OCI-LY1 (cell line): ENCODE data around the gene ARHGAP25.

Experiments used
- EZH2 ChIP-seq: fragments of 200-600 bp; sonication (generic), shearing (Covaris generic); IDR thresholded peaks from 2 replicates; pipeline ENCODE4 v1.8.0; 2017; ENCODE audit warnings: borderline replicate concordance, mixed run types, mild to moderate bottlenecking, antibody characterized with exemption, low read length, moderate library complexity, mixed read lengths
- TF ChIP-seq, protein P1 (sequence below): fragments of 200-600 bp; sonication (generic), shearing (Covaris generic); IDR thresholded peaks from 2 replicates; pipeline ENCODE4 v1.5.1; 2017; ENCODE audit warnings: mild to moderate bottlenecking, antibody characterized with exemption, low read length, moderate library complexity, mixed read lengths

DNA sequence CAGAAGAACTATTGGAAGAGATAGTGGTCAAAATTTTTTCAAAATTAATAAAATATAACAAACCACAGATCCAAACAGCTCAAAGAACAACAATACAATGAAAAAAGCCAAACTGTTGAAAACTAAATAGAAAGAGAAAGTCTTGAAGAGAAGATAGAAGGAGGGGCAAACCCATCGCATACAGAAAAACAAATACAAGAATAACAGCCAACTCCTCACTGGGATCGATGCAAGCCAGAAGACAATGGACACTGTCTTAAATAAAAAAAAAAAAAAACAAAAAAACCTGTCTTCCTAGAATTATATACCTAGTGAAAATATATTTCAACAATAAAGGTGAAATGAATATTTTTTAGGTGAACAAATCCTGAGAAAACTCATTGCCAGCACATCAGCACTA lies 34.1 kb upstream of the ARHGAP25 start:
- TF ChIP-seq, protein P1, sequence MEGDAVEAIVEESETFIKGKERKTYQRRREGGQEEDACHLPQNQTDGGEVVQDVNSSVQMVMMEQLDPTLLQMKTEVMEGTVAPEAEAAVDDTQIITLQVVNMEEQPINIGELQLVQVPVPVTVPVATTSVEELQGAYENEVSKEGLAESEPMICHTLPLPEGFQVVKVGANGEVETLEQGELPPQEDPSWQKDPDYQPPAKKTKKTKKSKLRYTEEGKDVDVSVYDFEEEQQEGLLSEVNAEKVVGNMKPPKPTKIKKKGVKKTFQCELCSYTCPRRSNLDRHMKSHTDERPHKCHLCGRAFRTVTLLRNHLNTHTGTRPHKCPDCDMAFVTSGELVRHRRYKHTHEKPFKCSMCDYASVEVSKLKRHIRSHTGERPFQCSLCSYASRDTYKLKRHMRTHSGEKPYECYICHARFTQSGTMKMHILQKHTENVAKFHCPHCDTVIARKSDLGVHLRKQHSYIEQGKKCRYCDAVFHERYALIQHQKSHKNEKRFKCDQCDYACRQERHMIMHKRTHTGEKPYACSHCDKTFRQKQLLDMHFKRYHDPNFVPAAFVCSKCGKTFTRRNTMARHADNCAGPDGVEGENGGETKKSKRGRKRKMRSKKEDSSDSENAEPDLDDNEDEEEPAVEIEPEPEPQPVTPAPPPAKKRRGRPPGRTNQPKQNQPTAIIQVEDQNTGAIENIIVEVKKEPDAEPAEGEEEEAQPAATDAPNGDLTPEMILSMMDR: no peak
- TF ChIP-seq EZH2: no peak
